ENCODE results near the gene OR52E8.

Gene OR52E8

GRCh38 chr11:5857590-5857989, at the start of gene OR52E8:
TSS of gene OR52E8 (minus strand) at chr11:5857690. CDS start at chr11:5857690, 0 bp downstream.
- no peak for DNase-seq (ENCODE audit: low spot score)

- no peak for DNase-seq (ENCODE audit: low spot score)
Measured at GRCh38 chr11:5899534-5899933, 42.0 kb upstream of the OR52E8 start.

GRCh38 chr11:5892908-5893307, 35.4 kb upstream of the OR52E8 start, which contains the start of gene OR52E5:
TSS of gene OR52E5 (plus strand) at chr11:5893208. CDS start at chr11:5900777, 7,569 bp downstream.
- DNase-seq (ENCODE audit: low spot score) = no peak

GRCh38 chr11:5891216-5891800, 33.8 kb upstream of the OR52E8 start:
- peak; percentile 23 for DNase-seq (ENCODE audit: low spot score)

GRCh38 chr11:5887661-5888060, 30.2 kb upstream of the OR52E8 start:
- no peak for DNase-seq (ENCODE audit: low spot score)

GRCh38 chr11:5887172-5887571, 29.7 kb upstream of the OR52E8 start:
- no peak for DNase-seq (ENCODE audit: low spot score)

GRCh38 chr11:5881756-5882155, 24.3 kb upstream of the OR52E8 start:
- no peak for DNase-seq (ENCODE audit: low spot score)

- DNase-seq (ENCODE audit: low spot score) = no peak
Measured at GRCh38 chr11:5880329-5880728, 22.8 kb upstream of the OR52E8 start, which contains the start of gene OR52E4. TSS of gene OR52E4 (plus strand) at chr11:5880629. CDS start at chr11:5884293, 3,664 bp downstream.

GRCh38 chr11:5878564-5878963, 21.1 kb upstream of the OR52E8 start:
- DNase-seq (ENCODE audit: low spot score) = no peak

- DNase-seq (ENCODE audit: low spot score) = no peak
Measured at GRCh38 chr11:5865826-5866225, 8.3 kb upstream of the OR52E8 start.

- DNase-seq (ENCODE audit: low spot score) = no peak
Measured at GRCh38 chr11:5851002-5851401, 6.5 kb downstream of the OR52E8 start.

- no peak for DNase-seq (ENCODE audit: low spot score)
Measured at GRCh38 chr11:5847711-5848110, 9.8 kb downstream of the OR52E8 start.

- DNase-seq (ENCODE audit: low spot score) = no peak
Measured at GRCh38 chr11:5846701-5847100, 10.8 kb downstream of the OR52E8 start.

GRCh38 chr11:5841797-5842196, 15.7 kb downstream of the OR52E8 start, which contains the start of gene OR52E6:
TSS of gene OR52E6 (minus strand) at chr11:5841897. CDS start at chr11:5841897, 0 bp downstream.
- DNase-seq (ENCODE audit: low spot score) = no peak

- no peak for DNase-seq (ENCODE audit: low spot score)
Measured at GRCh38 chr11:5837695-5838094, 19.8 kb downstream of the OR52E8 start.

GRCh38 chr11:5833446-5833845, 24.0 kb downstream of the OR52E8 start:
- no peak for DNase-seq (ENCODE audit: low spot score)

- DNase-seq (ENCODE audit: low spot score) = no peak
Measured at GRCh38 chr11:5831196-5831829, 26.2 kb downstream of the OR52E8 start.

- DNase-seq (ENCODE audit: low spot score) = no peak
Measured at GRCh38 chr11:5818245-5818886, 39.1 kb downstream of the OR52E8 start.

- DNase-seq (ENCODE audit: low spot score) = no peak
Measured at GRCh38 chr11:5815534-5815933, 42.0 kb downstream of the OR52E8 start.

GRCh38 chr11:5809905-5810795, 47.3 kb downstream of the OR52E8 start:
- DNase-seq (ENCODE audit: low spot score) = peak; percentile 19

- DNase-seq (ENCODE audit: low spot score) = peak; percentile 12
Measured at GRCh38 chr11:5809122-5809519, 48.4 kb downstream of the OR52E8 start.

- DNase-seq (ENCODE audit: low spot score) = peak; percentile 80
Measured at GRCh38 chr11:5808500-5809121, 48.9 kb downstream of the OR52E8 start, which contains the start of gene OR52N2. TSS of gene OR52N2 (plus strand) at chr11:5808924. CDS start at chr11:5820336, 11,412 bp downstream.
